HG03045 (cell line): ENCODE results near the gene SCO2.
A peak's percentile ranks its signal among the peaks of the same experiment; 100 is the strongest.

ENCODE experiments used
- ATAC-seq: cut with Tn5 transposase; IDR thresholded peaks from one replicate; pipeline ENCODE4 v1.9.1; 2021; ENCODE audit warnings: mild to moderate bottlenecking, moderate library complexity; ENCODE audit not compliant: unreplicated experiment

The SCO2 gene

DNA sequence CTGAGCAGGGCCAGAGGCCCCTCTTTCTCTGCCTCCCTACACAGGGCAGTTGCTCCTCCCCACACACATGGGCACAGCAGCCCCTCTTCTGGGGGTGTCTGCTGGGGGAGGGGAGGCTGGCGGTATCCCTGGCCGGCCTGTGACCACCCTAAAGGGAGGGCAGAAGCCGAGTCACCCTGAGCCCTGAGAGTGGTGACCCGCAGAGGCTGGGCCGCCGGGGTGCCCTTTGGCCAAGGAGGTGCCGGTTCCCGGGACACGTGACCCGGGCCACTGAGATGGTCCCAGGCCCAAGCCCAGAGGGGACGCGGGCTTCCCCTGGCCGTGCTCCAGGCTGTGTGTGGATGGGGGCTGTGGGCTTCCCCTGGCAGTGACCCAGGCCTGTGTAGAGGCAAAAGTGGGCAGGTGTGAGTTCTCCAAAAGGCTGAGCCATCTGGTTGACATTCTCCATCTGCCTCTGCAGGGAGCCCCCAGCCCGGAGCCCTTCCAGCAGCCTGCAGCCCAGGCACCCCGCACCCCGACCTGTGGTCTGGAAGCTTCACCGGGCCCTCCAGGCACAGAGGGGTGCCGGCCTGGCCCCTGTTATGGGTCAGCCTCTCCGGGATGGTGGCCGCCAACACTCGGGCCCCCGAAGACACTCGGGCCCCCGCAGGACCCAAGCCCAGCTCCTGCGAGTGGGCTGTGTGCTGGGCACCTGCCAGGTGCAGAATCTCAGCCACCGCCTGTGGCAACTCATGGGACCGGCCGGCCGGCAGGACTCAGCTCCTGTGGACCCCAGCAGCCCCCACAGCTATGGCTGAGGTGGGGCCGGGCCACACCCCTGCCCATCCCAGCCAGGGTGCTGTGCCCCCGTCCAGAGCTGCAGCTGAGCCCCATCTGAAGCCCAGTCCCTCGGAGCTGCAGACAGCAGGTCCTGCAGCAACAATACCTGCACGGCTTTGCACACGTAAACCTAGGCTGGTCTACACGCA is 43.0 kb downstream of the SCO2 start:
- ATAC-seq = no peak

DNA sequence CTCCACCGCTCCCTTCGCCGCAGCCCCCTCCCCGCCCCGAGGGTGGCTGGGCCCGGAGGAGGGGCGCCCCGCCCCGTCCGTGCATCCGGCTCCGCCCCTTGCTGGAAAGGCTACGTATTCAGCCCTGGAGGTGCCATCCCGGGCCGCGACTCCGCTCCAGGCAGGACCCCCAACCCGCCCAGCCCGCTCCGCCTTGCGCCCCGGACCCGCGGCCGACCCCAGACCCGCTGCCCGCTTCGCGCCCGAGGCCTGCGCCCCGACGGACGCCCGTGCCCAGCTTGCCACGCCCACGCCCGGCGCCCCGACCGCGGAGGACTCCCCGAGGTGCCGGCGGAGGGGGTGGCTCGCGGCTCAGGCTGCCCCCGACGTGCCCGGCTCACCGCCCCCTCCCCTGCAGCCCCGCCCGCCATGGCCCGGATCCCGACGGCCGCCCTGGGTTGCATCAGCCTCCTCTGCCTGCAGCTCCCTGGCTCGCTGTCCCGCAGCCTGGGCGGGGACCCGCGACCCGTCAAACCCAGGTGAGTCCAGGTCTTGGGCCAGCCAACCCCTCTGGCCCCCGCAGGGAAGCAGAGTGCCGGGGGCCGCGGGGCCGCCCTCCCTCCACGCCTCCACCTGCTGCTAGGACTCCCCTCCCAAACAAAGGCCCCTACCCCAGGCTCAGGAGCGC is 43.8 kb downstream of the SCO2 start, which contains the start of gene ADM2:
Gene ADM2 (plus strand): TSS at position 104 of the 667 bp plus-strand sequence. CDS start 305 bp downstream, at position 409.
- no peak for ATAC-seq

DNA sequence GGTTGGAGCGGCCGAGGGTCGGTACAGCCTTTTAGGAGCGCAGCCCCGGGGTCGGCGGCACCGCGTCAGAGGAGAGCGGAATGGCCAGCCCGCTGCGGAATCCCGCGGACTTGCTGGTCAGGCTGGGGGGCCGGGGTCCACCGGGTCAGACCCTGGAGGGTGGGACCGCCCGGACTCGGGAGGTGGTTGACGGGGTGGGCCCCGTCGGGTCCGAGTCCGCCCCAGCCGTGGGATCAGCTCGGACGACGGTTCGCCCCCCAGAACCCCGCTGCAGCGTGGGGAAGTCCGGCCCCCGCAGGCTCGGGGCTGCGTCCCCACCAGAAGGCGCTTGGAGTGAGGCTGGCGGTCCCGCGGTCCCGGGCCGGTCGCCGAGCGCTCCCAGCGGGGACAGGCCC is 44.4 kb downstream of the SCO2 start:
- no peak for ATAC-seq

DNA sequence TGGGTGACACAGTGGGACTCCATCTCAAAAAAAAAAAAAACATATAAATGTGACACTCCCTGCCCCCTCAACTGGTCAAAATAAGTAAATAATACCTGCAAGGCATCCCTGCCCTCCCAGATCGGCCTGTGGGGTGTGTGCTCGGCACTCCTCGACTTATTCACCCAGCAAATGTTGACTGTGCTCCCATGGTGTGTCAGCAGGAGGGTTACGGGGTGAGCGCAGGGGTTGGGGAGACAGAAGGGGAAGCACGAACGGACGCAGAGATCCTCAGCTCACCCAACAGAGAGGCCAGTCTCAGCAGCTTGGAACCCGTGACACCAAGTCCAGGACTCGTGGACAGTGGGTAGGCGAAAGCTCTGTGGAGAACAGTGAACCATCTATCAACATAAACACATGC is 45.7 kb downstream of the SCO2 start:
- no peak for ATAC-seq

DNA sequence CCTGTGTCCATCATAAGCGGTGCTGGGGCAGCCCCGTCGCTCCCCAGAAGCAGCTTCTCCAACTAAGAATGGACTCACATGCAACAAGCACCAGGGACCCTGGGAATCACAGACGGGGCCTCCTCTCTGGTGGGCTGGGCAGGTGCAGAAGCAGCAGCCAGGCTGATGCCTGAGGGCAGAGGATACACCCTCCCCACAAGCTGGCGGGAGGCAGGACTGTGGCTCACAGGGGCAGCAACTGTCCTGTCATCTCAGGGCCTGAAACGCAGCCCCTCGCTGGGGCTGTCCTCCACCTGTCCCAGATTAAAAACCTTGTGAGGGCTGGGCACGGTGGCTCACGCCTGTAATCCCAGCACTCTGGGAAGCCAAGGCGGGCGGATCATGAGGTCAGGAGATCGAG is 47.5 kb downstream of the SCO2 start:
- no peak for ATAC-seq

DNA sequence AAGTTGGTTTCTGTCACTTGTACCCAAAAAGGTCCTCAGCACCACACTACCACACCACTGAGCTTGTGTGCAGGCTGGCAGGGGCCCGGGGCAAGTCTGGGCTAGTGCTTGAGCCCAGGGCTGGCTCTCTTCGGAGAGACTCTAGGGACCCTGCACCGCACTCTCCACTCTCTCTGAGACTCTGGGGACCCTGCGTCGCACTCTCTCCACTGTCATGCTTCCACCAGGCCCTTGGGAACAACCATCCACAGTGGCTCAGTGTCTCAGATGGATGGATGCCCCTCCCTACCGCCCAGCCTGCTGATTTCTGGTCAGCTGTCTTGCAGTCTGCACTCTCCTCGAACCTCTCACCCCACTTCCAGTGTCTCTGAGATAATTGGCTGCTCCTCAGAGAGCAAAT is 48.5 kb downstream of the SCO2 start:
- ATAC-seq = no peak

DNA sequence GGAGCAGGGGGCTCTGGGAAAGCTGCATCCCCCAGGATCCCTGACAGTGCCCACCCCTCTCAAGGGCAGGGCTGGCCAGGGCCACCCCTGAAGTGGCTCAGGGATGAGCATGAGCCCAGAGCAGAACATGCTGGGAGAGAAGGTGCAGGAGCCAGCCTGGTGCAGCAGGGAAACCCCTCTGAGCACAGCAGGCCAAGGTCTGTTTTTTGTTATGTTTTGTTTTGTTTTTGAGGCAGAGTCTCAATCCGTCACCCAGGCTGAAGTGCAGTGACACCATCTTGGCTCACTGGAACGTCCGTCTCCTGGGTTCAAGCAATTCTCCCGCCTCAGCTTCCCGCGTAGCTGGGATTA is 49.8 kb downstream of the SCO2 start:
- ATAC-seq = no peak

DNA sequence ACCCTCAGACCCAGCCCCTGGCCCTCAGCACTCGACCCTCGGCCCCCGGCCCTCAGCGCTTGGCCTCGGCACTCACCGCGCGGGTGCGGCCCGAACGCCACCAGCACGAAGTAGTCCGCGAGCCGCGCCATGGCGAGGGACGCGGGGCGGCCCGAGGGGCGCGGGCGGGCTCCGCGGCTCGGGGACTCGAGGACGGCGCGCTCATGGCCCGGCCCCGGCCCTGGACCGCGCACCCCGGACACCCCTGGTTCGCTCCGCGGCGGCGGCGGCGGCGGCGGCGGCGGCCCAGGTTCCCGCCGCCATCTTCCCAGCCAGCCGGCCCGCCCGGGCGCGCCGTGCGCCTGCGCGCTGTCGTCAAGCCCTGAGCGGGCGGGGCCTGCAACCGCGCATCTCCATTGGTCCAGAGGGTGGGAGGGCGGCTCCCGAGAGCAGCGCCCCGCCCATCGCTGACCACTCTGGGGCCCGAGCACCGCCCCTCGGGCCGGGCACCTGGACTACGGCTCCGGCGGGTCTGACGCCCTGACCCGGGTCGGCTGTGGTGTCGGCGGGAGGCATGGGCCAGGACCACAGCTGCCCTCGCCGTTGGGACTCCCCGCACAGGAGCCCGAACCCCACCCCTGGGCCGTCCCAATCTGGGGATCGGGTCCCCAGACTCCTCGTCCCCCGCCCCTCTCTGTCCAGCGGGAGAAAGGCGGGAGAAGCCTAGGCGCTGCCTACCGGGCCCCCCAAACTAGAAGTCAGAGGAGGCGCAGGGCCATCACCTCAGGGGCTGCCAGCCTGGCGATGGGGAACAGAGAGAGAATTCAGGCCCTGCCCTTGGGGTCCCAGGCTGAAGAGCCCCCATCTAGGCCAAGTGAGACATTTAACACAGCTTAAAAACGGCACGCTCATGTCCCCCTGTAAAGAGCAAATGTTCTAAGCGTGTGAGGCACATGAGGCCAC is 50.4 kb downstream of the SCO2 start, which contains the start of gene SBF1:
Gene SBF1 (minus strand): TSS at position 326 of the 942 bp plus-strand sequence. CDS start 195 bp downstream, at position 131.
- peak; percentile 73 for ATAC-seq

DNA sequence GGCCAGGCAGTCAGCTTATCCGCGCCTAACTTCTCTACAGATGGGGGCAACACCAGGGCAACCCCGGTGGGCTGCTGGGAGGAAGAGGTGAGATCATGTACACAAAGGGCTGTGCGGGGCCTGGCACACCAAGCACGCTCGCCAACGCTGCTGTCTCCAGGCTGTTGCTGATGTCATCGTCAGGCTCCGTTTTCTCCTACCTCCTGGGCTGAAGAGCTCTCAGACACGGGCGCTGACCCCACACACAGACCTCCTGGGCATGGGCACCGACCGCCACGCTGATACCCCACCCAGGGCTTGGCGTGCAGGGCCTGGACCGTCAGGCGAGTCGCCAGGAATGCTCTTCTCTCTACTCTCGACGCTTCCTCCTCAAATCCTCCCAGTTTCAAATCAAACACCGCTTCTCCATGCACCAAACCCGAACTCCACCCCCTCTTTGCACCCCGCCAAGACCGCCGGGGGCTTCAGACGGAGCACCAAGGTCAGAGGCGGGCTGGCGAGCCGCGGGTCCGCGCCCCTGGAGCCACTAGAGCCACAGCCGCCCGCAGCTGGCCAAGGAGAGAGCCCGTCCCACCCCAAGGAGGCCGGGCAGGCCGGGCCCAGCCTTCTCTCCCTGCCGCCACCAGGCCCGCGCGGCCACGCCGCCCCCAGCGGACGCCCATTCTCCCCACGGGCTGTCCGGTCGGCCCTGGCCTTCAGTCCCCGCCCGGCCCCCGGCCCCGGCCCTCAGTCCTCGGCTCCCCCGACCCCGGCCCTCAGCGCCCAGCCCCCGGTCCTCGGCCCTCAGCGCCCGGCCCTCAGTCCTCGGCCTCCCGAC is 51.3 kb downstream of the SCO2 start:
- ATAC-seq = peak; percentile 4
